Liver (tissue), 9 donors: Measurements from ENCODE around the gene EGFR. TPM values are rescaled to one million over a fixed set of nuclear protein-coding genes. Genes with fewer than 3 reads are reported as not detected.

ENCODE experiments used
- DNase-seq: peaks from one replicate; pipeline ENCODE4 v3.0.0-alpha.2; 2017; ENCODE audit warnings: low spot score
- H3K27ac ChIP-seq, 2 donors: one replicate each; pipeline ENCODE4 v1.7.0; 2013; ENCODE audit warnings: inconsistent platforms in 2 of 2, low read length in 2 of 2, control low read depth in 1 of 2, low read depth in 1 of 2, mild to moderate bottlenecking in 1 of 2
- H3K27me3 ChIP-seq, 4 donors: one replicate each; pipeline versions ENCODE4 v1.6.1 to v1.7.0; 2013; ENCODE audit warnings: low read length in 3 of 4, inconsistent platforms in 1 of 4, mild to moderate bottlenecking in 1 of 4, moderate library complexity in 1 of 4; ENCODE audit not compliant: control insufficient read depth in 4 of 4, insufficient read depth in 4 of 4
- H3K36me3 ChIP-seq, 4 donors: one replicate each; pipeline versions ENCODE4 v1.6.1 to v1.7.0; 2013; ENCODE audit warnings: low read length in 3 of 4, mild to moderate bottlenecking in 3 of 4, low read depth in 1 of 4, moderate library complexity in 1 of 4; ENCODE audit not compliant: control insufficient read depth in 4 of 4, insufficient read depth in 3 of 4
- H3K4me1 ChIP-seq, 4 donors: one replicate each; pipeline versions ENCODE4 v1.6.1 to v1.7.0; 2013; ENCODE audit warnings: low read length in 3 of 4, mild to moderate bottlenecking in 3 of 4, moderate library complexity in 1 of 4; ENCODE audit not compliant: control insufficient read depth in 4 of 4, insufficient read depth in 4 of 4
- H3K4me3 ChIP-seq, 3 donors: one replicate each; pipeline versions ENCODE4 v1.6.1 to v1.7.0; 2013; ENCODE audit warnings: low read length in 3 of 3, control low read depth in 1 of 3, low read depth in 1 of 3, mild to moderate bottlenecking in 1 of 3
- H3K9ac ChIP-seq, 2 donors: one replicate each; pipeline ENCODE4 v1.7.0; 2013; ENCODE audit warnings: low read length in 2 of 2, mild to moderate bottlenecking in 2 of 2, moderate library complexity in 2 of 2, control low read depth in 1 of 2, low read depth in 1 of 2
- H3K9me3 ChIP-seq, 4 donors: one replicate each; pipeline versions ENCODE4 v1.6.1 to v1.7.0; 2013; ENCODE audit warnings: low read length in 3 of 4; ENCODE audit not compliant: control insufficient read depth in 4 of 4
- CTCF ChIP-seq: fragments of 150-350 bp; IDR thresholded peaks from 2 replicates; pipeline ENCODE4 v1.5.1; 2017; ENCODE audit warnings: improper control_type of control experiment, low read depth, low read length; ENCODE audit not compliant: missing input control
- EGR1 ChIP-seq, 2 donors: IDR thresholded peaks; 2 replicates each; pipeline ENCODE4 v1.6.1; 2016 to 2018; ENCODE audit warnings: antibody characterized with exemption in 2 of 2, low read depth in 2 of 2
- FOXA1 ChIP-seq: IDR thresholded peaks from 2 replicates; pipeline ENCODE4 v1.6.1; 2016; ENCODE audit warnings: antibody characterized with exemption
- FOXA2 ChIP-seq: IDR thresholded peaks from 2 replicates; pipeline ENCODE4 v1.6.1; 2016; ENCODE audit warnings: antibody characterized with exemption
- GABPA ChIP-seq, 2 donors: IDR thresholded peaks in 1 of 2; conservative IDR thresholded peaks in 1 of 2; 2 replicates each; pipeline ENCODE4 v1.6.1; 2016; ENCODE audit warnings: antibody characterized with exemption in 2 of 2, mild to moderate bottlenecking in 1 of 2, moderate library complexity in 1 of 2
- HNF4A ChIP-seq, 2 donors: conservative IDR thresholded peaks; 2 replicates each; pipeline ENCODE4 v1.6.1; 2016; ENCODE audit warnings: antibody characterized with exemption in 2 of 2, mild to moderate bottlenecking in 2 of 2
- HNF4G ChIP-seq: IDR thresholded peaks from 2 replicates; pipeline ENCODE4 v1.6.1; 2016; ENCODE audit warnings: antibody characterized with exemption
- JUND ChIP-seq, 2 donors: IDR thresholded peaks; 2 replicates each; pipeline ENCODE4 v1.6.1; 2016; ENCODE audit warnings: antibody characterized with exemption in 2 of 2
- NR2F2 ChIP-seq: IDR thresholded peaks from 2 replicates; pipeline ENCODE4 v1.6.1; 2016; ENCODE audit warnings: antibody characterized with exemption
- RAD21 ChIP-seq, 2 donors: IDR thresholded peaks; 2 replicates each; pipeline ENCODE4 v1.6.1; 2016; ENCODE audit warnings: antibody characterized with exemption in 2 of 2, mild to moderate bottlenecking in 2 of 2
- RXRA ChIP-seq, 2 donors: IDR thresholded peaks; 2 replicates each; pipeline ENCODE4 v1.6.1; 2017 to 2018; ENCODE audit warnings: antibody characterized with exemption in 2 of 2, mild to moderate bottlenecking in 1 of 2
- SP1 ChIP-seq: IDR thresholded peaks from 2 replicates; pipeline ENCODE4 v1.6.1; 2018; ENCODE audit warnings: antibody characterized with exemption, mild to moderate bottlenecking
- TAF1 ChIP-seq: conservative IDR thresholded peaks from 2 replicates; pipeline ENCODE4 v1.6.1; 2016; ENCODE audit warnings: antibody characterized with exemption, mild to moderate bottlenecking
- YY1 ChIP-seq: IDR thresholded peaks from 2 replicates; pipeline ENCODE4 v1.6.1; 2016; ENCODE audit warnings: antibody characterized with exemption, mild to moderate bottlenecking
- WGBS: extraction: QIAGEN DNeasy Blood & Tissue Kit; methylation state at CpG from one replicate; pipeline ENCODE4 v1.1.7; 2013; 5-methylcytosine and 5-hydroxymethylcytosine counted together
- polyA plus RNA-seq, 2 donors: library from polyadenylated mRNA; stranded (reverse) in 1 of 2; unstranded in 1 of 2; fragments of 200-250 nt in 1 of 2; fragments of >200 nt in 1 of 2; fragmentation: Nextera tagmentation in 1 of 2; extraction: Ambion mirVana in 1 of 2; gene quantifications; one replicate each; pipeline versions ENCODE4 v1.2.1 to v1.2.3, GENCODE V29; 2013 to 2015
- total RNA-seq, 2 donors: library from RNA; depleted of rRNA; stranded (reverse); fragments of >200 nt; gene quantifications; one replicate each; pipeline ENCODE4 v1.2.3, GENCODE V29; 2014
- TF ChIP-seq, protein P1 (sequence below): IDR thresholded peaks from 2 replicates; pipeline ENCODE4 v1.6.1; 2016; ENCODE audit warnings: antibody characterized with exemption, mild to moderate bottlenecking
- TF ChIP-seq, protein P2 (sequence below): IDR thresholded peaks from 2 replicates; pipeline ENCODE4 v1.6.1; 2016; ENCODE audit warnings: antibody characterized with exemption
- TF ChIP-seq, protein P3 (sequence below): IDR thresholded peaks from 2 replicates; pipeline ENCODE4 v1.6.1; 2016; ENCODE audit warnings: antibody characterized with exemption
- donor health status: healthy.
- donor health status: healthy.
- donor health status: healthy.
- donor health status: healthy.
- donor health status: healthy.

The EGFR gene
- total and polyA plus RNA-seq, 4 donors = 22.6 to 37.0 (median 27.7) TPM

DNA sequence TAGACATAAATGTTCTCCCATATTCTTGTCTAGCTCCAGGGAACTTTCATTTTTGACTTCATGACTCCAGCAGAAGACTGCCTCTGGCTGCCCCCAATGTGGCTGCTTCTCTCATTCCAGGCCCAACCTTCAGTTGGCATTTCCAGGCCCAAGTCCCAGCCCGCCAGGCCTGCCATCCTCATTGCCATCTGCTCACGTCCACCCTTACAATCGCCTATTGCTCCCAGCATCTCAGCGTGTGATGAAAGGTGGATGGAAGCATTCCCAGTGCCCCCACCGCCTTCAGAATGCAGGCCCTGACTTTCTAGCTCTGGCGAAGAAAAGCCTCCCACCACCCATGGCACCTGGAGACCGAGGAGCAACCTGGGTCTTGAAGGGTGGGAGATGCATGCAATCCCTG, 214.2 kb downstream of the EGFR start:
- WGBS = 92% methylated on average over 7 of the region's 7 CpGs
- TF ChIP-seq, protein P1, sequence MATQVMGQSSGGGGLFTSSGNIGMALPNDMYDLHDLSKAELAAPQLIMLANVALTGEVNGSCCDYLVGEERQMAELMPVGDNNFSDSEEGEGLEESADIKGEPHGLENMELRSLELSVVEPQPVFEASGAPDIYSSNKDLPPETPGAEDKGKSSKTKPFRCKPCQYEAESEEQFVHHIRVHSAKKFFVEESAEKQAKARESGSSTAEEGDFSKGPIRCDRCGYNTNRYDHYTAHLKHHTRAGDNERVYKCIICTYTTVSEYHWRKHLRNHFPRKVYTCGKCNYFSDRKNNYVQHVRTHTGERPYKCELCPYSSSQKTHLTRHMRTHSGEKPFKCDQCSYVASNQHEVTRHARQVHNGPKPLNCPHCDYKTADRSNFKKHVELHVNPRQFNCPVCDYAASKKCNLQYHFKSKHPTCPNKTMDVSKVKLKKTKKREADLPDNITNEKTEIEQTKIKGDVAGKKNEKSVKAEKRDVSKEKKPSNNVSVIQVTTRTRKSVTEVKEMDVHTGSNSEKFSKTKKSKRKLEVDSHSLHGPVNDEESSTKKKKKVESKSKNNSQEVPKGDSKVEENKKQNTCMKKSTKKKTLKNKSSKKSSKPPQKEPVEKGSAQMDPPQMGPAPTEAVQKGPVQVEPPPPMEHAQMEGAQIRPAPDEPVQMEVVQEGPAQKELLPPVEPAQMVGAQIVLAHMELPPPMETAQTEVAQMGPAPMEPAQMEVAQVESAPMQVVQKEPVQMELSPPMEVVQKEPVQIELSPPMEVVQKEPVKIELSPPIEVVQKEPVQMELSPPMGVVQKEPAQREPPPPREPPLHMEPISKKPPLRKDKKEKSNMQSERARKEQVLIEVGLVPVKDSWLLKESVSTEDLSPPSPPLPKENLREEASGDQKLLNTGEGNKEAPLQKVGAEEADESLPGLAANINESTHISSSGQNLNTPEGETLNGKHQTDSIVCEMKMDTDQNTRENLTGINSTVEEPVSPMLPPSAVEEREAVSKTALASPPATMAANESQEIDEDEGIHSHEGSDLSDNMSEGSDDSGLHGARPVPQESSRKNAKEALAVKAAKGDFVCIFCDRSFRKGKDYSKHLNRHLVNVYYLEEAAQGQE = no peak
- TF ChIP-seq RAD21 (IDR thresholded peaks at IDR 0.05) (no peak), HNF4G (no peak), YY1 (no peak), CTCF (no peak), RXRA (IDR thresholded peaks at IDR 0.05) (no peak), GABPA (IDR thresholded peaks at IDR 0.05 in 1 of 2, conservative IDR thresholded peaks at IDR 0.05 in 1 of 2) (no peak), FOXA2 (no peak), NR2F2 (no peak), EGR1 (IDR thresholded peaks at IDR 0.05; ENCODE audit: low read depth in 2 of 2) (no peak), JUND (IDR thresholded peaks at IDR 0.05) (no peak), TAF1 (no peak), FOXA1 (no peak), HNF4A (conservative IDR thresholded peaks at IDR 0.05) (no peak)
- TF ChIP-seq, protein P2, sequence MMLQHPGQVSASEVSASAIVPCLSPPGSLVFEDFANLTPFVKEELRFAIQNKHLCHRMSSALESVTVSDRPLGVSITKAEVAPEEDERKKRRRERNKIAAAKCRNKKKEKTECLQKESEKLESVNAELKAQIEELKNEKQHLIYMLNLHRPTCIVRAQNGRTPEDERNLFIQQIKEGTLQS = no peak

DNA sequence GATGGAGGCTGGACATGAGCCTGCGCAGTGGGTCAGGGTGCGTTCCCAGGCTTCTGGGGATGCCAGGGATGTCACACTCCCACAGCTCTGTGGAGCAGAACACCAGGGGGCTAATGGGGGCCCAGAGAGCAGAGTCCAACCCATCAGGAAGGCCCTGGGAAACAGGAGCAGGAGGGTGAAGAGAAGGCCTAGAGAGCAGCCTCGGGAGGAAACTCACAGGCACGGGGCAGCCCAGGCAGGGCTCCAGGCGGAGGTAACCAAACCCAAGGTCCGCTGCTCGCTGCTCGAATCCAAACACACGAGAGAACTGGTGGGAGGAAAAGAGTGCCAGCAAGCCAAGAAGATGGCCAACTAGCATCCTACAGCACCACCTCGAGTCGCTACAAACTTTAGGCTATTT, 215.6 kb downstream of the EGFR start:
- no peak for DNase-seq
- no peaks in the 10 kb centered on the region for H3K4me1 ChIP-seq
- H3K27me3 ChIP-seq = peaks cover 0 to 2% (median 0%) of the 10 kb centered on the region in 4 donors
- 89% methylated on average over 11 of the region's 11 CpGs for WGBS
- H3K9me3 ChIP-seq = no peaks in the 10 kb centered on the region
- no peak overlapping the region for H3K4me3 ChIP-seq
- no peak overlapping the region for H3K27ac ChIP-seq
- no peak overlapping the region for H3K9ac ChIP-seq
- no peaks in the 10 kb centered on the region for H3K36me3 ChIP-seq
- TF ChIP-seq HNF4G (no peak), RAD21 (IDR thresholded peaks at IDR 0.05) (no peak), NR2F2 (no peak), GABPA (IDR thresholded peaks at IDR 0.05 in 1 of 2, conservative IDR thresholded peaks at IDR 0.05 in 1 of 2) (no peak), JUND (IDR thresholded peaks at IDR 0.05) (no peak), SP1 (no peak), HNF4A (conservative IDR thresholded peaks at IDR 0.05) (no peak), RXRA (IDR thresholded peaks at IDR 0.05) (no peak), CTCF (no peak), YY1 (no peak), FOXA2 (no peak), FOXA1 (no peak), EGR1 (IDR thresholded peaks at IDR 0.05; ENCODE audit: low read depth in 2 of 2) (no peak)
- TF ChIP-seq, protein P1 = no peak
- TF ChIP-seq, protein P3, sequence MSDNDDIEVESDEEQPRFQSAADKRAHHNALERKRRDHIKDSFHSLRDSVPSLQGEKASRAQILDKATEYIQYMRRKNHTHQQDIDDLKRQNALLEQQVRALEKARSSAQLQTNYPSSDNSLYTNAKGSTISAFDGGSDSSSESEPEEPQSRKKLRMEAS = no peak
- TF ChIP-seq, protein P2 = no peak

More for the DNA sequence above, 214.2 kb downstream of the EGFR start:
- no peak overlapping the region for H3K9ac ChIP-seq
- DNase-seq = no peak
- H3K27me3 ChIP-seq = peaks cover 0 to 2% (median 0%) of the 10 kb centered on the region in 4 donors
- no peaks in the 10 kb centered on the region for H3K4me1 ChIP-seq
- H3K4me3 ChIP-seq = no peak overlapping the region
- no peak overlapping the region for H3K27ac ChIP-seq
- H3K9me3 ChIP-seq = no peaks in the 10 kb centered on the region
- no peaks in the 10 kb centered on the region for H3K36me3 ChIP-seq
